GM11168 (cell line): ENCODE results near the gene CD46.

Experiments used
- in situ Hi-C: fragments of 300-500 bp; cut with MboI; formaldehyde crosslinking; loops from one replicate; pipeline ENCODE4 v1.12.0; 2022; ENCODE audit warnings: low sequenced_read_pairs; ENCODE audit not compliant: unreplicated experiment

The CD46 gene

GRCh38 chr1:207825719-207826556 is 74.1 kb downstream of the CD46 start:
- in situ Hi-C loops = loop anchor here (5.0 kb wide), 1 partner anchor 41 kb away; no protein-coding TSS in a partner anchor

GRCh38 chr1:207826557-207827487 is 75.0 kb downstream of the CD46 start:
- in situ Hi-C loops = loop anchor here (5.0 kb wide), 1 partner anchor 40 kb away; no protein-coding TSS in a partner anchor

DNA sequence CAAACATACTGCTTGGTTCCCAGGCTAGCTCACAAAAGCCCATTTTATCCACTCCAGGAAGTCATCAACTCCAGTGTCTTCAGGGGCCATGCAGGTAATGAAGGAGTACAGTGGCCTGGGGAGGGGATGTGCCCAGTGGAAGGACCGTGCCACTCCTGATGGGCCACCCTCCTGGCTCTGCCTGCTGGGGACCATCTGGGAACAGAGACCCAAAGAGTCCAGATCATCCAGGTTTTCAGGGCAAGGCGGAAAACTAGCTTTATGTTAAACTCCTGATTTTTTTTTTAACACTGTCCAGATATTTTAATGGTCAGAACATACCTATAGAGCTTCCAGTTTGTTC is 75.6 kb downstream of the CD46 start:
- in situ Hi-C loops = loop anchor here (5.0 kb wide), 1 partner anchor 40 kb away; no protein-coding TSS in a partner anchor

- in situ Hi-C loops = loop anchor here (5.0 kb wide), 1 partner anchor 39 kb away; no protein-coding TSS in a partner anchor
Measured at GRCh38 chr1:207828046-207828445, 76.2 kb downstream of the CD46 start.

DNA sequence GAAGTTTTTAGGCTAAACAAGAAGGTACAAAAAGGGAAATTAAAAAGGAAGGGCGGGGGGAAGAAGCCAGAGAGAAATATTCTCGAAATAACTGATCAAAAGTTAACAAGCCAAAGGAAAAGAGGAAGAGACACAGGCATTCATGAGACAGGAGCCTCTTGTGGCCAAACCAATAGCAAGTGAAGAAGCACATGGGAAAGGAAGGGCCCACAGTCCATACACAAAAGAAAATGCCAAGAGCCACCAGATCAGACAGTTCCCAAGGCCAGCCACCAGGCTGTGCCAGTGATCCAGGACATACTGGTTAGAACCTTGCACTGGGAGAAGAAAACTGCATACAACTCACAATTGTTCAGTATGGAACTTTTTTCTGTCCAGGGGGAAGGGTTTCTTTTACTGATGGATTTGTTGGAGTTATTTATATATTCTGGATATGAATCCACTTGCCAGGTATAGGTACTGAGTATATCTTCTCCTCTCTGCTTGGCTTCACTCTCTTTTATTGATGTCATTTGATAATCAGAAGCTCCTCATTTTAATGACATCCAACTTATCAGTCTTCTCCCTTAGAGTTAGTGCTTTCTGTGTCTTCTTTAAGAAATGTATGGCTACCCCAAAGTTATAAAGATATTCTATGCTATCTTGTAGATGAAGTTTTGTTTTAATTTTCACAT is 76.8 kb downstream of the CD46 start:
- in situ Hi-C loops = loop anchor here (5.0 kb wide), 1 partner anchor 39 kb away; no protein-coding TSS in a partner anchor

DNA sequence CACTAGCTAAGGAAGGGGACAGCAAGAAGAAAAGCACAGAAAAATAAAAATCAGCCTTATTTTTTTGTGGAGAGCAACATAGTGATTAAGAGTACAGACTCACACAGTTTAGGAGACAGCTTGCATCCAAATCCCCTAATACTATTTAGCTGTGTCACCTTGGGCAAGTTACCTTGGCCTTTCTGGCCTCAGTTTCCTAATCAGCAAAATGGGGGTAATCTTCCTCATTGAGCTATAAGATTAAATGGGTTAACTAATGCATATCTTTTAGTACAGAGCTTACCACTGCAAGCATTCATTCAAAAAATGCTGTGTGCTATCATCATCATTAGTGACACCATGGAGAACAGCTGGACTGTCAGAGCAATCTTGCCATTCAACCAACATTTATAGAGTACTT is 77.7 kb downstream of the CD46 start:
- in situ Hi-C loops = loop anchor here (5.0 kb wide), 1 partner anchor 38 kb away; no protein-coding TSS in a partner anchor

GRCh38 chr1:207830788-207831187 is 78.9 kb downstream of the CD46 start:
- in situ Hi-C loops = no loop called here

DNA sequence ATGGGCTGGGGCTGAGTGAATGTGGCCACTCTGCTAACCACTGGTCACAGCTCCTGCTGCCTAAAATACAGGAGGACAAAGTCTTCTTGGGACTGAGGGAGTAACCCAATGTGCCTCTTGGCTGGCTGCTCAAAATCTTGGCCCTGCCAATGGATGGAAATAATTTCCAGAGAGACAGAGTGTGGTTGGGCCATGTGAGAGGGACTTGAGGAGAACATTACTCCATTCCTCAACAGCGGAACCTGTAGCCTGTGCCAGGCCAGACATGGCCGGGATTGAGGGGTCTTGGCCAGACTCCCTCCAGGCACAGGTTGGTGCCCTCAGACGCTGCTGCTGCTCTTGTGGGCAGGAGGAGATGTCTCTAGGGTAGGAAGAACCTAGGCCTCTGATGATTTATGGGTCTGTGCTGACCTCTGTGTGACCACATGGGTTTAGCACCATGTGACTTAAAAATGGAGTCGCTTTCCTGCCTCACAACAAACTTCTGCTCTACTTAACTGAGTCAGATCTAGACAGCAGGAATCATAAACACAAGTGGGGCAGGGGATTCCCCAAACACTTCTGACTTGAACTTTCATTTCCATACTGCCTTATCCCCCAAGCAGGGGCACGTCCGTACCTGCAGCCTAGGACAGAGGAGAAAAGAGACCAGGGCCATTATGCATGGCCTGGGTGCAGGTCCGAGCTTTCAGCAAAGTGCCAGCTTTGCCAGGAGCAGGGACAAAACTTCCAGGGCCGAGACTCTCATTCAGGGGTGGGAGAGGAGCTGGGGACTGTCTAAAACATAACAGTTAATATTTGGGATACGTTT is 79.9 kb downstream of the CD46 start:
- in situ Hi-C loops = no loop called here

DNA sequence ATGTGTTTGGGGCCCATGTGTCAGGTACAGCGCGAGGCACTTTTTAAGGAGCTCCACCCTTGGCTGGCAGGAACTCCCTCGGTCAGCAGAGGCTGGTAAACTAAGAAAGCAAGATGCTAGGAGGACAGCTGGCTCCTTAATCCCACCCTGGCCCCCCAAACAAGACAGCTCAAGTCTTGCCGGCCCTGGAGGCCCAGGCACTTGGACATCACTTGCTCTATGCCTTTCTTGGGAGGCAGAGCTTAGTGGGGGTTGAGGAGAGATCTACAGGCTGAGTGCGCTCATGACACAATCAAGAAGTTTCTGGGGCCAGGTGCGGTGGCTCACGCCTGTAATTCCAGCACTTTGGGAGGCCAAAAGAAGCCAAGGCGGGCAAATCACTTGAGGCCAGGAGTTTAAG is 80.9 kb downstream of the CD46 start:
- in situ Hi-C loops = no loop called here

GRCh38 chr1:207833381-207833780 is 81.5 kb downstream of the CD46 start:
- in situ Hi-C loops = no loop called here

GRCh38 chr1:207833956-207834660 is 82.3 kb downstream of the CD46 start:
- in situ Hi-C loops = no loop called here

DNA sequence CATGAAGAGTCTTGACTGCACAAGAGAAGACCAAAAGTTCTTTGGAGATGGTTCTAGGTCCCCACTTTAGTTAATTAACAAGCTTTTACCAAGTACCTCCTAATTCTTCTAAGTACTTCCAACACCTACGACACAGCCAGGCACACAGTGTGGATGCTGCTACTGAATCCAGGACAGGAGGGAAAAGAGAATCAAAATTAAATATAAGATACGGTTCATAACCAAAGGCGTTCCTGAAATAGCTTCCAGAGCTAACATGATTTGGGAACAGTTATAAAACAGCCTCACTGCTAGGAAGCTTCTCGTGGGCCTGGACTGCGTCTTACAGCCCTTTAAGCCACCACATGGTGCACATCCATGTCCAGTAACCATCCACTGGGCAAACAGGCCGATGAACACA is 84.1 kb downstream of the CD46 start:
- in situ Hi-C loops = no loop called here

- in situ Hi-C loops = no loop called here
Measured at GRCh38 chr1:207836591-207837347, 84.9 kb downstream of the CD46 start.

- in situ Hi-C loops = no loop called here
Measured at GRCh38 chr1:207837673-207838072, 85.8 kb downstream of the CD46 start.

GRCh38 chr1:207838156-207839082 is 86.6 kb downstream of the CD46 start:
- in situ Hi-C loops = no loop called here

- in situ Hi-C loops = no loop called here
Measured at GRCh38 chr1:207839083-207839413, 87.2 kb downstream of the CD46 start.

GRCh38 chr1:207840380-207840779 is 88.5 kb downstream of the CD46 start:
- in situ Hi-C loops = no loop called here
